Right ventricle myocardium inferior (tissue), 1 donor: Measurements from ENCODE around the gene NKD2. TPM values are rescaled to one million over a fixed set of nuclear protein-coding genes. Genes with fewer than 3 reads are reported as not detected.

ENCODE experiments used
- ATAC-seq: fragments of 200-7000 bp; cut with Tn5 transposase; one replicate; pipeline ENCODE4 v1.9.1; 2020; ENCODE audit warnings: mild to moderate bottlenecking, moderate library complexity
- DNase-seq: peaks from one replicate; pipeline ENCODE4 v3.0.0; 2021; ENCODE audit errors: missing footprints
- intact Hi-C: fragments of 100-400 bp; cut with DNase I; formaldehyde crosslinking; loops from one replicate; pipeline ENCODE4 v1.11.0; 2022
- total RNA-seq: library from RNA; stranded (reverse); fragmentation: NEBNext Ultra II Directional; extraction: Animal tissue kit (Norgen Biotek cat#: 25700); gene quantifications from one replicate; pipeline ENCODE4 v1.2.1, GENCODE V29; 2021
- donor health status: DM: no; HTN: yes; CAD: no; lungs with severe emphysema.

The NKD2 gene
- total RNA-seq, 1 donor from 2014 or later, result 4.4 TPM

DNA sequence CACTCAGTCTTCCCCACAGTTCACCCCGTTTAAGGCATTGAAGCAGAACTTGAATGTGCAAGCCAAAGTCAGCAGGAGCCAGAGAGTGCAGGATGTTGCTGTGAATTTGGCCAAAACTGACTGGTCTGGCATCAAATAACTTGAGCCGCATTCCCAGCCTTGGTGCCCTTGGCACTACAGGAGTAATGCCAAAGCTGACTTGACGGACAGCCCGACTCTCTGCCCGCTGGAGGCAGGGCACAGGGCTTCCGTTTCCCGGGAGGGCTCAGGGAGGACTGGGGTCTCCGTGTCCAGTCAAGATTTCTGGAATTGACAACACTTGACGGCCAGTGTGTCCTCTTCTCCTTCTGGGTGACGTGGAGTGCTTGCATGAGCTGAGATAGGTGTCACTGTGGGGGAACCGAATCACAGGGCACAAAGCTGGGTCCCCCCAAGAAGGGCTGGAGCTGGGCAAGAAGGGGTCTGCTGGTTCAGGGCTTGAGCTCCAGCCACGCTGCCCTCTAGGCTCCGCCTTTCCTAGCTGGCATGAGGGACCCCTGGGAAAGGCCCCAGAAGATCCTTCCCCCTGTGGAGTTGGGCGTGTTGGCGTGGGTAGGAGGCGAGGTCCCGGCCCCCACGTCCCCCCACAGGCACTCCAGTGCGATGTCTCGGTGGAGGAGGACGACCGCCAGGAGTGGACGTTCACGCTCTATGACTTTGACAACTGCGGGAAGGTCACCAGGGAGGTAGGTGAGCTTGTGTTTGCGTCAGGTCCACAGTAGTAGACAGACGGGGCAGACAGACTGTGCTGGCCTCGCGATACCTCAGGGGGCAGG is 25.2 kb downstream of the NKD2 start:
- DNase-seq, result peak; percentile 37
- intact Hi-C loops, result no loop called here
- ATAC-seq, result no peak

DNA sequence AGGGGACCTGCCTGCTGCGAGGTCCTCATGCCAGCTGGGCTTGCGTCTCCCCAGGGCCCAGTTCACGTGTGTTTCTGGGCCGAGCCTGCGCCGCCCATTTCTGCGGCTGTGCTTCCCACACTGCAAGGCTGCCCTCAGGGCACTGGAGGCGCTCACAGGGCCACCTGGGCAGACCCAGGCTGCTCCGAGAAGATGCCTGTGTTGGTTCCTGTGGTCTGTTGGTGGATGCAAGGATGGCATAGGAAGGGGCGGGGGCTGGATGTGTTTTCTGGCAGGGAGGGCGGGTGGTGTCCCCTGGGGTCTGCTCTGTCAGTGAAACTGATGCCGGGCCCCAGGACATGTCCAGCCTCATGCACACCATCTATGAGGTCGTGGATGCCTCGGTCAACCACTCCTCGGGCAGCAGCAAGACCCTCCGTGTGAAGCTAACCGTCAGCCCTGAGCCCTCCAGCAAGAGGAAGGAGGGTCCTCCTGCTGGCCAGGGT is 25.9 kb downstream of the NKD2 start:
- DNase-seq, result no peak
- ATAC-seq, result no peak
- intact Hi-C loops, result no loop called here

DNA sequence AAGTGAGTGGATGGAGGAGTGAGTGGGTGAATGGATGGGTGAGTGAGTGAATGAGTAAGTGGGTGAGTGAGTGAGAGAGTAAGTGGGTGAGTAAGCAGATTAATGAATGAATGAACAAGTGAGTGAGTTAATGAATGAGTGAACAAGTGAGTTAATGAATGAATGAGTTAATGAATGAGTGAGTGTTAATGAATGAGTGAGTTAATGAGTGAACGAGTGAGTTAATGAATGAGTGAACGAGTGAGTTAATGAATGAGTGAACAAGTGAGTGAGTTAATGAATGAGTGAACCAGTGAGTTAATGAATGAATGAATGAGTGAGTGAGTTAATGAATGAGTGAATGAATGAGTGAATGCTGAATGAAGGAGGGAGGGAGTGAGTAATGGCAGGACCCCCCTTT is 26.4 kb downstream of the NKD2 start:
- ATAC-seq (no peak), DNase-seq (no peak)
- intact Hi-C loops, result no loop called here

DNA sequence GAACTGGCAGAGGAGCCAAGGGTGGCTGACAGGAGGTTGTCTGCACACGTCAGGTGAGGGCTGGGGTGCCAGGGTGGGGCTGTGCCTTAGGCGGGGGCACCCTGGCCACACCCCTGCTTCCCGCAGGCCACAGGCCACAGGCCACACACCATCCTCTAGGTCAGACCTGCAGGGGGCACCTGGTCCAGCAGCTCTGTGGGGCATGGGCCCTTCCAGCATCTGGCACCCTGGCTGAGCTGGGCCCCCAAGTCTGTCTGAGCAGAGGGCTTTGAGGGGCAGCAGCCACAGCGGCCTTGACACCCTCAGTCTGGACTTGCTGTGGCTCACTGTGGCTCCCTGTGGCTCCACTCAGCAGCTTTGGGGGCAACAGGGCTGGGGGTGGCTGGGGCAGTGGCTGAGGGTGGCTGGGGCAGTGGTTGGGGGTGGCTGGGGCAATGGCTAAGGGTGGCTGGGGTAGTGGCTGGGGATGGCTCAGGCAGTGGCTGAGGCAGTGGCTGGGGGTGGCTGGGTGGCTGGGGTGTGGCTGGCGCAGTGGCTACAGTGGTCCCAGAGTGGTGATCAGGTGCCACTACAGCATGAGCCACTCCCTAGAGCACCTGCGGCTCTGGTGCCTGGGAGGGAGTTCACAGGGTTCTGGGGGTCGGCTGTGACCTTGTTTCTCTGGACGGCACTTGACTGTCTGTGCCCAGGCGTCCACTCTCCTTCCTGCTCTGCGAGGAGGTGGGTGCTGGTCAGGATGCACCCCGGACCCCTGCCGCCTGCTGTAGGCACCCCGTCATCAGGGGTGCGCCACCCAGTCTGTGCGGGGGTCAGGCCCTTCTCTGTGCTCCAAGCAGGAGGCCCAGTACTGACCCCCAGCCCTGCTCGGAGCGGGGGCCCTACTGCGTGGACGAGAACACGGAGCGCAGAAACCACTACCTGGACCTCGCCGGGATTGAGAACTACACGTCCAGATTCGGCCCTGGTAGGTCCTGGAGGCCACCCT is 27.1 kb downstream of the NKD2 start:
- peak; percentile 67 for DNase-seq
- intact Hi-C loops, result no loop called here
- ATAC-seq, result no peak

DNA sequence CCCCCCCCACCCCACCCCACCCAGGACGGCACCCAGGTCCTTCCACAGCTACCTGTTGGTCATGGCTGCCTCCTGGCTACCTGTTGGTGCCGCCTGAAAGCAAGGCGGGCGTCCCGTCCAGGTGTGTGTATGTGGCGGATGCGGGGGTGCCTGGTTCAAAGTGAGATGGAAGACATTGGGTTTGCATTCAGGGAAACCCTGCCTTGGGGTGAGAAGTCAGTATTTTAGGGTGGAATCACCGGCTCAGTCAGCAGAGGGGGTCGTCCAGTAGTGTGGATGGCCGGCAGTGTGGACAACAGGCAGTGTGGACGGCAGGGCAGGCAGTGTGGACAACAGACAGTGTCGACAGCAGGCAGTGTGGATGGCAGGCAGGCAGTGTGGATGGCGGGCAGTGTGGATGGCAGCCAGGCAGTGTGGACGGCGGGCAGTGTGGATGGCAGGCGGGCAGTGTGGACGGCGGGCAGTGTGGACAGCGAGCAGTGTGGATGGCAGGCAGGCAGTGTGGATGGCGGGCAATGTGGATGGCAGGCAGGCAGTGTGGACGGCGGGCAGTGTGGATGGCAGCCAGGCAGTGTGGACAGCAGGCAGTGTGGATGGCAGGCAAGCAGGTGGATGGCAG is 28.0 kb downstream of the NKD2 start:
- intact Hi-C loops, result no loop called here

DNA sequence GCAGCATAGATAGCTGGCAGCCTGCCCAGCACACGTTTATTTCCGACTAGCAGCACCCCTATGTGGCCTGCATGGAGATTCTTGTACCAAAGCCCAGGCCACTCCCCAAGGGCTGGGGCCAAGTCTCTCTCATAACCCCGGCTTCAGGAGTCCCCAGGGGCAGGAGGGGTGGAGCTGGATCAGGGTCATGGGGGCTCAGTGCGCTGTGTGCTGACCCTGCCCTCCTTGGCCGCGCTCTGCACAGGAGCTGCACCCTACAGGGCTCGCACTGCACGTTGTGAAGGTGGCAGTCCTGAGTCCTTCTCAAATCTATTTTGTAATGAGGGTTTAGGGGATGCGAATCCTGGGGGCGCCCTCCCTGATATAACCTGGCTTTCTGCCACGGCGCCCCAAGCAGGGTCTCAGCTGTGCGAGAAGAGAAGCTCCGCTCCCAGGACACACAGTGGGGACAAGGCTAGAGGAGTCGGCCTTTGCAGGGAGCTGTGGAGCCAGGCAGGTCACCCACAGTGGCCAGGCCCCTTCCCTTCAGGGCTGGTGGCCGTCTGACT is 28.6 kb downstream of the NKD2 start:
- DNase-seq (peak; percentile 48), ATAC-seq (no peak)
- intact Hi-C loops, result no loop called here

More for the DNA sequence above, 28.0 kb downstream of the NKD2 start:
- ATAC-seq (no peak), DNase-seq (peak; percentile 57)

DNA sequence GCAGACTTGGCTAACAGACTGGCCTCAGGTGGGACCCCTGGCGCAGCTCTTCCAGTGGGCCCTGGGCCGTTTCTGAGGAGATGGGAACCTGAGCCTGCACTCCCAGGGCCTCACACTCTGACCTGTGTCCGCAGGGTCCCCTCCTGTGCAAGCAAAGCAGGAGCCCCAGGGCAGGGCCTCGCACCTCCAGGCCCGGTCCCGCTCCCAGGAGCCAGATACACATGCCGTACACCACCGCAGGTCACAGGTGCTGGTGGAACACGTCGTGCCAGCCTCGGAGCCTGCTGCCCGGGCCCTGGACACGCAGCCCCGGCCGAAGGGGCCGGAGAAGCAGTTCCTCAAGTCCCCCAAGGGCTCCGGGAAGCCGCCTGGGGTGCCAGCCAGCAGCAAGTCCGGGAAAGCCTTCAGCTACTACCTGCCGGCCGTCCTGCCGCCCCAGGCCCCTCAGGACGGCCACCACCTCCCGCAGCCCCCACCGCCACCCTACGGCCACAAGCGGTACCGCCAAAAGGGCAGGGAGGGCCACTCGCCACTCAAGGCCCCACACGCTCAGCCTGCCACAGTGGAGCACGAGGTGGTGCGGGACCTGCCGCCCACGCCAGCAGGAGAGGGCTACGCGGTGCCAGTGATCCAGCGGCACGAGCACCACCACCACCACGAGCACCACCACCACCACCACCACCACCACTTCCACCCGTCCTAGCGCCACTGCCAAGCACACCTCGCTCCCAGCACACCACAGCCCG is 29.2 kb downstream of the NKD2 start:
- ATAC-seq (no peak), DNase-seq (peak; percentile 63)

DNA sequence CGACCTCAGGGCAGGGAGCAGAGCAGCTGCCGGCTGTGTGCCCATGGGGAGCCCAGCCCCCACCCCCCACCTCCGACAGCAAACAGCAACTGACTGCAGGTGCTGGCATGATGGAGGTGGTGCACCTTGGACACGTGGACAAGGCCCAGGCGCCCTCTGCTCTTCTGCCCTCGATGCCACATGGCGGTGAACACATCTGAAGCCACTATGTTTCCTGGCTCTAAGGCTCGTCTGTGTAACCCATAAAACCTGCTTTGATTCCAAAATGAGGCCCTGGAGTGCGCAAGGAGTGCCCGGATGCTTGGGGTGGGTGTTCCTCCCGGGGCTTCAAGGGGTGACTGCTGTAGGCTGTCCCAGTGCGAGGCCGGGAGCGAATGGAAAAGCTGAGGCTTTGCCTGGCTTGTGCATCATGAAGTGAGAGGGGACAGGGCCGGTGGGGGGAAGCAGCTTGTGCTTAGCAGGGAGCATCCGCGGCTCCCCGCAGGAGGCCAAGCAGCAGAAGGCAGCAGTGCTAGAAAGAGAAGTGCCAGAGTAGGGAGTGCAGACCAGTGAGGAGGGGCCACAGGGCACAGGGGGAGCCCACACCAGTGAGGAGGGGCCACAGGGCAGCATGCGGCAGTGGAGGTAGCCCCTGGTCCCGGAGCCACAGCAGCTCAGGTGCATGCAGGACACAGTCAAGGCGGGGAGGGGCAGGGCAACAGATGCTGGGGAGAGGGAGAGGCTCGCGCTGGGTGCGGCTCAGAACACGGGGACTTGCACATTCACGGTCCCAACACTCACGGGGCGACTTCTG is 30.0 kb downstream of the NKD2 start:
- DNase-seq (peak; percentile 57), ATAC-seq (no peak)
- intact Hi-C loops, result no loop called here

More for the DNA sequence above, 29.2 kb downstream of the NKD2 start:
- intact Hi-C loops, result no loop called here

DNA sequence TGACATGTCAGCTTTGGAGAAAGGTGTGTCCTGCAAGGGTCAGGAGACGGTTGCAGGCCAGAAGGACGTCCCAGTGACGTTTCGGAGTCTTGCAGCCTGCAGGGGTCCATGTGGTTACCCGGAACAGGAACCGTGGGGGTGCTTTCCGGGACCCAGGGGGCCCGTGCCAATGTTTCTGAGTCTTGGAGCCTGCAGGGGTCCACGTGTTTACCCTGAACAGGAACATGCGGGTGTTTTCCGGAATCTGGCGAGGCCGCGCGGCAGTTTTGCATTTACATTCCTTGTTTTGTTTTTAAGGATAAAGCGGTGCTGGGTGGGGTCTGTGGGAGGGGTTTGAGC is 30.6 kb downstream of the NKD2 start:
- intact Hi-C loops, result no loop called here

DNA sequence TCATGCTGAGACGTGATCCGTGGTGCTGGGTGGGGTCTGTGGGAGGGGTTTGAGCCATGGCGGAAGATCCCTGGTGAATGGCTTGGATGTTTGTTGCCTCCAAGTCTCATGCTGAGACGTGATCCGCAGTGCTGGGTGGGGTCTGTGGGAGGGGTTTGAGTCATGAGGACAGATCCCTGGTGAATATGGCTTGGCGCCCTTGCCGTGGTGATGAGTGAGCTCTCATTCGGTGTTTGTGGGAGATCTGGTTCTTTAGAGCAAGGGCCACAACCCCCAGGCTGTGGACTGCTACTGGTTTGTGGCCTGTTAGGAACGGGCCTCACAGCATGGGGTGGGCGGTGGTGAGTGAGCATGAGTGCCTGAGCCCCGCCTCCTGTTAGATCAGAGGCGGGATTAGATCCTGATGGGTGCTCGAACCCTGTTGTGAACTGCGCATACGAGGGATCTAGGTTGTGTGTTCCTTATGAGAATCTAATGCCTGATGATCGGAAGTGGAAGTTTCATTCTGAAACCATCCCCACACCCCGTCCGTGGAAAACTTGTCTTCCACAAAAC is 31.2 kb downstream of the NKD2 start:
- ATAC-seq (no peak), DNase-seq (no peak)
- intact Hi-C loops, result no loop called here

More for the DNA sequence above, 30.6 kb downstream of the NKD2 start:
- DNase-seq, result no peak
- ATAC-seq, result no peak

DNA sequence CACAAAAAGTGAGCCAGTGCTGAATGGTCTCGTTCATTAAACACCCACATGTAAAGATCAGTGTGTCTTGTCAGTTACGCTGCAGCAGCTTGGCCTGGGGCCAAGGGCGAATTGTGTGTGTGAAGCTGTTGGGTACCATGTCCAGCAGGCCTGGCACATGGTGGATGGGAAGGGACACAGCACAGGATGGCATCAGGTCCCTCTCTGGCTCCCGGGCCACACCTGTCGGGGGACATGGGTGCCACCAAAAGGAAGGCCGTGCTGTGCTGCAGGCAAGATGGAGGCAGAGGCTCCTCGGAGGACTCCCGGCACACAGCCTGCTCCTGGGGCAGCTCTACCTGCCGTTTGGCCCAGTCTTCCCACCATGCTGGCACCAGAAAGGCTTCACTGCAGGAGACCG is 32.0 kb downstream of the NKD2 start:
- DNase-seq, result peak; percentile 72
- ATAC-seq, result no peak
- intact Hi-C loops, result no loop called here

DNA sequence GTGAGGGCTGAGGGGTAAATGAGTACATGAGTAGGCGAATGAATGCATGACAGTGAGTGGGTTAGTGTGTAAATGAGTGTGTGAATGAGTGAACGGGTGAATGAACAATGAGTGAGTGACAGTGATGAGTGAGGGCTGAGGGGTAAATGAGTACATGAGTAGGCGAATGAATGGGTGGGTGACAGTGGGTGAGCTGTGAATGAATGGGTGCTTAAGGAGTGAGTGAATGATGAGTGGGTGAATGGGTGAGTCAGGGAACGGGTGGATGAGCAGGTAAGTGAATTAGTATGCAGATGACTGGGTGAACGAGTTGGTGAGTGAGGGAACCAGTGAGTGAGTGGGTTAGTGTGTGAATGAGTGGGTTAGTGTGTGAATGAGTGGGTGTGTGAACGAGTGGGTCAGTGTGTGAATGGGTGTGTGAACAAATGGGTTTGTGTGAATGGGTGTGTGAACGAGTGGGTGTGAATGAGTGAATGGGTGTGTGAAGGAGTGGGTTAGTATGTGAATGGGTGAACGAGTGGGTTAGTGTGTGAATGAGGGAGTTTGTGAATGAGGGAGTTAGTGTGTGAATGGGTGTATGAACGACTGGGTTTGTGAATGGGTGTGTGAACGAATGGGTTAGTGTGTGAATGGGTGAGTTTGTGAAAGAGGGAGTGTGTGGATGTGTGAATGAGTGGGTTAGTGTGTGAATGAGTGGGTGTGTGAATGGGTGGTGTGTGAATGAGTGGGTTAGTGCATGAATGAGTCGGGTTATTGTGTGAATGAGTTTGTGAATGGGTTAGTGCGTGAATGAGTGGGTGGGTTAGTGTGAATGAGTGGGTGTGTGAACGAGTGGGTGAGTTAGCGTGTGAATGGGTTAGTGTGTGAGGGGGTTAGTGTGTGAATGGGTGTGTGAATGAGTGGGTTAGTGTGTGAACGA is 32.9 kb downstream of the NKD2 start:
- intact Hi-C loops, result no loop called here
- DNase-seq (no peak), ATAC-seq (no peak)

DNA sequence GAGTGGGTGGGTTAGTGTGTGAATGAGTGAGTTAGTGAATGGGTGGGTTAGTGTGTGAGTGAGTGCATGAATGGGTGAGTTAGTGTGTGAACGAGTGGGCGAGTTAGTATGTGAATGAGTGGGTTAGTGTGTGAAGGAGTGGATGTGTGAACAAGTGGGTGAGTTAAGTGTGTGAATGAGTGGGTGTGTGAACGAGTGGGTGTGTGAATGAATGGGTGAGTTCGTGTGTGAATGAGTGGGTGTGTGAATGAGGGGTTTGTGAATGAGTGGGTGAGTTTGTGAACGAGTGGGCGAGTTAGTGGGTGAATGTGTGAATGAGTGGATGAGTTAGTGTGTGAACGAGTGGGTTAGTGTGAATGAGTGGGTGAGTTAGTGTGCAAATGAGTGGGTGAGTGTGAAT is 34.0 kb downstream of the NKD2 start:
- intact Hi-C loops, result no loop called here
- DNase-seq, result no peak
- no peak for ATAC-seq

DNA sequence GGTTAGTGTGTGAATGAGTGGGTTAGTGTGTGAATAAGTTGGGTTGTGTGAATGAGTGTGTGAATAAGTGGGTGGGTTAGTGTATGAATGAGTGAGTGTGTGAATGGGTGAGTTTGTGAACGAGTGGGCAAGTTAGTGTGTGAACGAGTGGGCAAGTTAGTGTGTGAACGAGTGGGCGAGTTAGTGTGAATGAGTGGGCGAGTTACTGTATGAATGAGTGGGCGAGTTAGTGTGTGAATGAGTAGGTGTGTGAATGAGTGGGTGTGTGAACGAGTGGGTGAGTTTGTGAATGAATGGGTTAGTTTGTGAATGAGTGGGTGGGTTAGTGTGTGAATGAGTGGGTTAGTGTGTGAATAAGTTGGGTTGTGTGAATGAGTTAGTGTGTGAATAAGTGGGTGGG is 34.7 kb downstream of the NKD2 start:
- intact Hi-C loops, result no loop called here
- ATAC-seq, result no peak
- no peak for DNase-seq

DNA sequence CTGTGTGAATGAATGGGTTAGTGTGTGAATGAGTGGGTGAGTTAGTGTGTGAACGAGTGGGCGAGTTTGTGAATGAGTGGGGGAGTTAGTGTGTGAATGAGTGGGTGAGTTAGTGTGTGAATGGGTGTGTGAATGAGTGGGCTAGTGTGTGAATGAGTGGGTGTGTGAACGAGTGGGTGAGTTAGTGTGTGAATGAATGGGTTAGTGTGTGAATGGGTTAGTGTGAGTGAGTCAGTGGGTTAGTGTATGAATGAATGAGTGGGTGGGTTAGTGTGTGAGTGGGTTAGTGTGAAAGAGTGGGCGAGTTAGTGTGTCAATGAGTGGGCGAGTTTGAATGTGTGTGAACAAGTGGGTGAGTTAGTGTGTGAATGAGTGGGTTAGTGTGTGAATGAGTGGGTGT is 35.5 kb downstream of the NKD2 start:
- intact Hi-C loops, result no loop called here
- DNase-seq (no peak), ATAC-seq (no peak)

DNA sequence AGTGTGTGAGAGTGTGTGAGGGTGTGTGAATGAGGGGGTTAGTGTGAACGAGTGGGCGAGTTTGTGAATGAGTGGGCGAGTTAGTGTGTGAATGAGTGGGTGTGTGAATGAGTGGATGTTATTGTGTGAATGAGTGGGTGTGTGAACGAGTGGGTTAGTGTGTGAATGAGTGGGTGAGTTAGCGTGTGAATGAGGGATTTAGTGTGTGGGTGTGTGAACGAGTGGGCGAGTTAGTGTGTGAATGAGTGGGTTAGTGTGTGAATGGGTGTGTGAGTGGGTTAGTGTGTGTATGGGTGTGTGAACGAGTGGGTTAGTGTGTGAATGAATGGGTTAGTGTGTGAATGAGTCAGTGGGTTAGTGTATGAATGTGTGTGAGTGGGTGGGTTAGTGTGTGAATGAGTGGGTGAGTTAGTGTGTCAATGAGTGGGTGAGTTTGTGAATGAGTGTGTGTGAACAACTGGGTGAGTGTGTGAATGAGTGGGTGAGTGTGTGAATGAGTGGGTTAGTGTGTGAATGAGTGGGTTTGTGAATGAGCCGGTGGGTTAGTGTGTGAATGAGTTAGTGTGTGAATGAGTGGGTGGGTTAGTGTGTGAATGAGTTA is 37.5 kb downstream of the NKD2 start:
- intact Hi-C loops, result no loop called here
- ATAC-seq, result no peak
- DNase-seq, result no peak
